K562 (cell line): Measurements from ENCODE around the gene BRPF1. TPM values are rescaled to one million over a fixed set of nuclear protein-coding genes. Genes with fewer than 3 reads are reported as not detected.

Experiments used
- ATF7 ChIP-seq: fragments of 450-650 bp; IDR thresholded peaks from 2 replicates; pipeline ENCODE4 v1.7.1; 2014; ENCODE audit warnings: mild to moderate bottlenecking, moderate library complexity
- C11orf30 ChIP-seq: fragments of 450-650 bp; IDR thresholded peaks from 2 replicates; pipeline ENCODE4 v1.6.1; 2016; ENCODE audit warnings: low read depth, mild to moderate bottlenecking
- CBX5 ChIP-seq: IDR thresholded peaks from 2 replicates; pipeline ENCODE4 v1.6.1; 2014; ENCODE audit warnings: low read depth, borderline replicate concordance
- DIDO1 ChIP-seq: fragments of 450-650 bp; IDR thresholded peaks from 2 replicates; pipeline ENCODE4 v1.6.1; 2016; ENCODE audit warnings: low read depth, missing biosample characterization, missing genetic modification characterization
- E2F1 ChIP-seq: sonication (generic); formaldehyde crosslinking; IDR thresholded peaks from 2 replicates; pipeline ENCODE4 v1.8.1; 2023; ENCODE audit warnings: mild to moderate bottlenecking, missing genetic modification reagents, moderate library complexity
- E2F3 ChIP-seq: fragments of 250-450 bp; sonication (Bioruptor Pico); IDR thresholded peaks from 2 replicates; pipeline ENCODE4 v1.4.0; 2020; ENCODE audit warnings: mild to moderate bottlenecking
- E2F6 ChIP-seq, 2 experiments: IDR thresholded peaks; 2 replicates each; pipeline ENCODE4 v1.6.1; 2011; ENCODE audit warnings: borderline replicate concordance in 1 of 2, control low read depth in 1 of 2, low read depth in 1 of 2, low read length in 1 of 2, mild to moderate bottlenecking in 1 of 2, mixed read lengths in 1 of 2, moderate library complexity in 1 of 2; ENCODE audit not compliant: insufficient read depth in 1 of 2, insufficient read length in 1 of 2, poor library complexity in 1 of 2, severe bottlenecking in 1 of 2; ENCODE audit errors: extremely low read depth in 1 of 2
- EWSR1 ChIP-seq: fragments of 450-650 bp; IDR thresholded peaks from 2 replicates; pipeline ENCODE4 v1.6.1; 2018; ENCODE audit warnings: borderline replicate concordance, mild to moderate bottlenecking, low read depth, moderate library complexity; ENCODE audit not compliant: partially characterized antibody
- FOXP1 ChIP-seq: sonication (generic); formaldehyde crosslinking; IDR thresholded peaks from 2 replicates; pipeline ENCODE4 v1.8.0; 2022; ENCODE audit warnings: mild to moderate bottlenecking, missing genetic modification reagents
- GABPB2 ChIP-seq: fragments of 250-450 bp; sonication (Bioruptor Pico); conservative IDR thresholded peaks from 2 replicates; pipeline ENCODE4 v1.5.1; 2021; ENCODE audit warnings: mild to moderate bottlenecking
- GATA2 ChIP-seq: sonication (generic); formaldehyde crosslinking; IDR thresholded peaks from 2 replicates; pipeline ENCODE4 v1.4.0; 2020; ENCODE audit warnings: mild to moderate bottlenecking, missing genetic modification reagents
- HMBOX1 ChIP-seq: sonication (generic); IDR thresholded peaks from 2 replicates; pipeline ENCODE4 v1.6.1; 2016
- NR2C1 ChIP-seq, 2 experiments: fragments of 450-650 bp; IDR thresholded peaks; 2 replicates each; pipeline ENCODE4 v1.6.1; 2017; ENCODE audit warnings: mild to moderate bottlenecking in 2 of 2, antibody characterized with exemption in 1 of 2, inconsistent platforms in 1 of 2, missing compliant biosample characterization in 1 of 2, missing genetic modification characterization in 1 of 2
- RBM17 ChIP-seq: fragments of 200-400 bp; formaldehyde crosslinking; IDR thresholded peaks from 2 replicates; pipeline ENCODE4 v1.6.1; 2017; ENCODE audit warnings: low read depth, mild to moderate bottlenecking, low read length, borderline replicate concordance
- SIN3B ChIP-seq: fragments of 450-650 bp; IDR thresholded peaks from 2 replicates; pipeline ENCODE4 v1.6.1; 2017; ENCODE audit warnings: low read depth, mild to moderate bottlenecking, moderate library complexity
- TEAD2 ChIP-seq: fragments of 450-650 bp; IDR thresholded peaks from 2 replicates; pipeline ENCODE4 v1.6.1; 2016; ENCODE audit warnings: missing genetic modification characterization, control low read depth, missing compliant biosample characterization
- TRIM24 ChIP-seq, 2 experiments: fragments of 450-650 bp; IDR thresholded peaks; 2 replicates each; pipeline ENCODE4 v1.6.1; 2016
- YBX1 ChIP-seq: fragments of 450-650 bp; IDR thresholded peaks from 2 replicates; pipeline ENCODE4 v1.7.1; 2016; ENCODE audit warnings: mild to moderate bottlenecking
- ZNF507 ChIP-seq: conservative IDR thresholded peaks from 2 replicates; pipeline ENCODE4 v1.6.1; 2017; ENCODE audit warnings: missing genetic modification characterization, missing compliant biosample characterization
- polyA plus RNA-seq, 8 experiments: library from polyadenylated mRNA; depleted of rRNA in 4 of 8; stranded (reverse) in 5 of 8; unstranded in 3 of 8; fragments of >200 nt; fragmentation: Nextera tagmentation in 2 of 8; fragmentation: Illumina TruSeq in 1 of 8; extraction: Ambion mirVana in 2 of 8; extraction: Trizol in 1 of 8; gene quantifications; 2 replicates each; pipeline versions ENCODE4 v1.2.1 to v1.2.3, GENCODE V29; 2011 to 2014; ENCODE audit warnings: inconsistent platforms in 1 of 8, missing spikeins in 1 of 8
- total RNA-seq, 7 experiments: library from RNA; depleted of rRNA in 6 of 7; stranded (reverse); fragments of >200 nt in 6 of 7; fragmentation: Illumina TruSeq in 2 of 7; extraction: Trizol in 2 of 7; gene quantifications; 2 replicates each; pipeline versions ENCODE4 v1.2.1 to v1.2.3, GENCODE V29; 2011 to 2021; ENCODE audit warnings: low replicate concordance in 1 of 7
- TF ChIP-seq, protein P1 (sequence below): sonication (generic); formaldehyde crosslinking; IDR thresholded peaks from 2 replicates; pipeline ENCODE4 v1.8.0; 2022; ENCODE audit warnings: mild to moderate bottlenecking, missing genetic modification reagents
- TF ChIP-seq, protein P2 (sequence below): sonication (generic); formaldehyde crosslinking; IDR thresholded peaks from 2 replicates; pipeline ENCODE4 v1.8.0; 2022; ENCODE audit warnings: missing genetic modification reagents, mild to moderate bottlenecking, moderate library complexity, borderline replicate concordance

BRPF1 gene
- total and polyA plus RNA-seq, 9 of the 15 experiments (the other 6 are each of a cell fraction or from before 2014, with no cell fraction given), result 1.1 to 40.2 (median 23.5) TPM

- TF ChIP-seq HMBOX1, result no peak
- TF ChIP-seq, protein P1, sequence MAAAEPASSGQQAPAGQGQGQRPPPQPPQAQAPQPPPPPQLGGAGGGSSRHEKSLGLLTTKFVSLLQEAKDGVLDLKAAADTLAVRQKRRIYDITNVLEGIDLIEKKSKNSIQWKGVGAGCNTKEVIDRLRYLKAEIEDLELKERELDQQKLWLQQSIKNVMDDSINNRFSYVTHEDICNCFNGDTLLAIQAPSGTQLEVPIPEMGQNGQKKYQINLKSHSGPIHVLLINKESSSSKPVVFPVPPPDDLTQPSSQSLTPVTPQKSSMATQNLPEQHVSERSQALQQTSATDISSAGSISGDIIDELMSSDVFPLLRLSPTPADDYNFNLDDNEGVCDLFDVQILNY (CRISPR knock-in tag), result no peak
- peak; percentile 93 for TF ChIP-seq E2F3
- no peak for TF ChIP-seq CBX5
- no peak for TF ChIP-seq ZNF507 (tag)
- peak; percentile 96 for TF ChIP-seq SIN3B
- peak; percentile 99 for TF ChIP-seq C11orf30
- no peak for TF ChIP-seq GATA2 (CRISPR knock-in tag)
- no peak for TF ChIP-seq FOXP1 (CRISPR knock-in tag)
- peak; percentile 83 for TF ChIP-seq ATF7
- no peak for TF ChIP-seq EWSR1
- peak; percentile 58; the same call in 1 of the 2 replicates for TF ChIP-seq NR2C1 (IDR thresholded peaks at IDR 0.05)
- peak; percentile 80 for TF ChIP-seq NR2C1 (tag; IDR thresholded peaks at IDR 0.05)
- TF ChIP-seq YBX1, result no peak
- peak; percentile 51 to 82; a peak in 3 of 4 replicates for TF ChIP-seq TRIM24 (IDR thresholded peaks at IDR 0.05)
- 0 out of 2 replicates have a peak, but pooled peaks have one; percentile 29 for TF ChIP-seq GABPB2
- peak; percentile 100 for TF ChIP-seq DIDO1 (tag)
- TF ChIP-seq RBM17, result no peak
- TF ChIP-seq E2F1 (CRISPR knock-in tag), result peak; percentile 90
- no peak for TF ChIP-seq TEAD2
- TF ChIP-seq E2F6 (IDR thresholded peaks at IDR 0.05; ENCODE audit: borderline replicate concordance in 1 of 2, extremely low read depth in 1 of 2, insufficient read depth in 1 of 2, insufficient read length in 1 of 2, low read depth in 1 of 2, low read length in 1 of 2, poor library complexity in 1 of 2, severe bottlenecking in 1 of 2), result peak; percentile 65 to 73
- TF ChIP-seq, protein P2, sequence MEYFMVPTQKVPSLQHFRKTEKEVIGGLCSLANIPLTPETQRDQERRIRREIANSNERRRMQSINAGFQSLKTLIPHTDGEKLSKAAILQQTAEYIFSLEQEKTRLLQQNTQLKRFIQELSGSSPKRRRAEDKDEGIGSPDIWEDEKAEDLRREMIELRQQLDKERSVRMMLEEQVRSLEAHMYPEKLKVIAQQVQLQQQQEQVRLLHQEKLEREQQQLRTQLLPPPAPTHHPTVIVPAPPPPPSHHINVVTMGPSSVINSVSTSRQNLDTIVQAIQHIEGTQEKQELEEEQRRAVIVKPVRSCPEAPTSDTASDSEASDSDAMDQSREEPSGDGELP (CRISPR knock-in tag), result peak; percentile 89
These were observed at the start of gene BRPF1 (continued) for GRCh38 chr3:9731206-9732079.
